ENCODE data around the gene TEX261.

The TEX261 gene

GRCh38 chr2:70981421-70981820 lies 13.3 kb downstream of the TEX261 start:
- DNase-seq: no peak

DNA sequence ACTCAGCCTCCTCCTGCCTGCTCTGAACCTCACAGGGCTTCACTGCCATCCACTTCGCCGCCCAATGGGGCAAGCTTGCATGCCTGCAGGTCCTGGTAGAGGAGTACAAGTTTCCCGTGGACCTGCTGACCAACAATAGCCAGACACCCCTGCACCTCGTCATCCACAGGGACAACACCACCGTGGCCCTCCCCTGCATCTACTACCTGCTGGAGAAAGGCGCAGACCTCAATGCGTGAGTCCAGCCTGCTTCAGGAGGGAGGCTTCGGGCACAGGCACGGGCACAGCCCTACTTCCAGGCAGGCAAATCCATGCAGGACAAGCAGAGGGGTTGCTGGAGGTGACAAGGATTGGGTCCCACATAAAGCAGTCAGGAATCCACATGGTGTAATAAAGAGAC lies 15.0 kb downstream of the TEX261 start:
- no peak for DNase-seq

DNA sequence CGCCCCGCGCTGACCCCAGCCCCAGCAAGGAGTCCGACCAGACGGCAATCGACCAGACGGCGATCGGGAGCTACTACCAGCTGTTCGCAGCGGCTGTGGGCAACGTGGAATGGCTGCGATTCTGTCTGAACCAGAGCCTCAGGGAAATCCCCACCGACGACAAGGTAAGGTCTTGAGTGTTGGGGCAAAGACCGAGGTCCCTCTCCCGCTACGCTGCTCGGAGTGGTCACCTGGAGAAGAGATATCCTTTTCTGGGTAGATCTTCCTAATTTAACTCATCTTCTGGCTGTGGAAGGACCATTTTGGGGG lies 15.5 kb downstream of the TEX261 start:
- DNase-seq: no peak

DNA sequence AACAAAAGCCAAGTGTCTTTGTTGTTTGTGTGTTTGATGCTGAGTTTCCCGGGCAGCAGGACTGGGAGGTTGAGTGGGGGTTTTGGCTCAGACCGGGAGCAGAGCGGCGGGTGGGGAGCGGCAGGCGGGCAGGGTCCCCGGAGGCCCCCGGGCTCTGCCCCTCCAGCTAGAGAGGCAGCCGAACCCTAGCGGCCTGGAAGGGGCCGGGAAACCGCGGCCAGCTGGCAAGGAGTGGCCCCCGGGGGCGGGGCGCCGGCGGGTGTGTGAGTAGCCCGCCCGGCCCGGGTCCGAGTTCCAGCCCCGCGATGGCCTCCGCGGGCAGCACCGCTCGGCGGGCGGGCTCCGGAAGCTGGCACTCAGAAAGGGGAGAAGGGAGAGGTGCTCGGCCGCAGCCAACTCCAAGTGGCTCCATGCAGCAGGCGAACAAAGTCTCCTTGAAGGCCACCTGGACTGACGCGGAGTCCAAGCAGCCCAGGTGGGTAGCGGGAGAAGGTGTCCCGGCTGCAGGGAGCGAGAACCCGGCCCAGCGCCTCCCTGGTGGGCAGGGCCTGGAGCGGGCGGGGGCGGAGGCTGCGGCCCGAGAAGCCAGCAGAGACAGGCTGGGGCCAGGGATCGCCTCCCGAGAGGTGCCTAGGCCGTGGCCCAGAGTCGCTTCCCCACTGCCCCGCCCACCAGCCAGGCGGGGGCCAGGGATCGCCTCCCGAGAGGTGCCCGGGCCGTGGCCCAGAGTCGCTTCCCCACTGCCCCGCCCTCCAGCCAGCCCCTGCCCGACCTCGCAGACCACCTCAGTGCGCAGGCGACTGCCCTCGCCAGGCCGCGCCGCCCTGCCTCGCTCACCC lies 16.1 kb downstream of the TEX261 start, which contains the start of gene ANKRD53:
Gene ANKRD53 (plus strand): TSS at position 290 of the 839 bp plus-strand sequence. CDS start 16 bp downstream, at position 306.
- peak; percentile 34 for DNase-seq

GRCh38 chr2:70977605-70978205 lies 17.0 kb downstream of the TEX261 start:
- DNase-seq: peak; percentile 66

- no peak for DNase-seq
Observed at GRCh38 chr2:70975237-70975636, 19.4 kb downstream of the TEX261 start.

DNA sequence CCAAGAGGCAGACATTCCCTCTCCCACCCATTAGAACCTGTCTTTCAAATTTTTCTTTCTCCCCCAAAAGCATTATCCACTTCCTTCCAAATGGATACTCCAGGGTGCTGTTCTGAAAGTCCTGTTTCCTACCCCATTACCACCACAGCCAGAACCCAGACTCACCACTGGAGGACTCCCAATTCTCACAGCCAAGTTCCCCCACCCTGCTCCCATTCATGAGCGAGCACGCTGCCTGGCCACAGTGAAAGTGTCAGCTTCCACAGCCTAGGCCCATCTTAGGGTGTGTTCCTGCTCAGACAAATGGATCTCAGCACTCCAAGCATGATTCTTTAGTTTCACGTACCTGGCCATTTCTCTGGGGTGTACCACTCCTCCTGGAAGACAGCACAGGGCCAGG lies 20.1 kb downstream of the TEX261 start:
- no peak for DNase-seq

- DNase-seq: no peak
Observed at GRCh38 chr2:70967189-70967588, 27.5 kb downstream of the TEX261 start.

DNA sequence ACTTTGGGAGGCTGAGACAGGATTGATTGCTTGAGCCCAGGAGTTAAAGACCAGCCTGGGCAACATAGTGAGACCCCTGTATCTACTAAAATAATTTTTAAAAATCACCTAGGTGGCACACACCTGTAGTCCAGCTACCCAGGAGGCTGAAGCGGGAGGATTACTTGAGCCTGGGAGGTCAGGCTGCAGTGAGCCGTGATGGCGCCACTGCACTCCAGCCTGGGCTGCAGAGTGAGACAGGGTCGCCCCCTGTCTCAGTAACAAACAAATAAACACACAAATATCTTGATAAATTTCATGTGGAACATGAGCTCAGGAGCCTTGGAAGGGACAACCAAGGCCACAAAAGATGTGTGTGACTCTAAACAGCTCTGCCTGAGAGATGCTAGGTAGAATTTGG lies 28.0 kb downstream of the TEX261 start:
- DNase-seq: no peak

- DNase-seq: no peak
Observed at GRCh38 chr2:70965506-70965905, 29.2 kb downstream of the TEX261 start.

DNA sequence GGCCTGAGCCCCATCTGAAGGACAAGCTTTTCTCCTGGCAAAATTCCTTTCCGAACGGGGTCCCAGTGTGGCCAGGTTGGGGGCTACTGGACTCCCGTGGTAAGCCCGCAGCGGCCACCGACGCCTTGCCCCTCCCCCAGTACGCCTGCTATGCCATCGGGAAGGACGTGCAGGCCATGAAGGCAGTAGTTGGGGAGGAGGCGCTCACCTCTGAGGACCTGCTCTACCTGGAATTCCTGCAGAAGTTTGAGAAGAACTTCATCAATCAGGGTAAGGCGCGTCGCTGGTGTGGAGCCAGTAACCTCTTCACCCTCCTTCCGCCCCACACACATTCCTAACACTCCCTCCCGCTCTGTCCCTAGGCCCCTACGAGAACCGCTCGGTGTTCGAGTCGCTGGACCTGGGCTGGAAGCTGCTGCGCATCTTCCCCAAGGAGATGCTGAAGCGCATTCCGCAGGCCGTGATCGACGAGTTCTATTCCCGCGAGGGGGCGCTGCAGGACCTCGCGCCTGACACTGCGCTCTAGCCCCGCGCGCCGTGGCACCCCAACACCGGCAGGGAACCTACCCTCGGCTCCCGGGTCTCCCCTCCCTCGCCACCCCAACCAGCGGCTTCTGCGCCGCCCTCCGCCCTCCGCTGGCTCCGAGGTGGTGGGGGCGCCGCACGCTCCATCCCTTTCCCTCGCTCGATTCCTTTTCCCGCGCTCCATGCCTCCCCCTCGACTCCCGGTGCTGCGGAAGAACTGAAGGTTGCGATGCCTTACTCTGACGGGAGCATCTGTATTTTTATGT lies 29.9 kb downstream of the TEX261 start:
- DNase-seq: peak; percentile 61

- no peak for DNase-seq
Observed at GRCh38 chr2:70964133-70964532, 30.5 kb downstream of the TEX261 start.

DNA sequence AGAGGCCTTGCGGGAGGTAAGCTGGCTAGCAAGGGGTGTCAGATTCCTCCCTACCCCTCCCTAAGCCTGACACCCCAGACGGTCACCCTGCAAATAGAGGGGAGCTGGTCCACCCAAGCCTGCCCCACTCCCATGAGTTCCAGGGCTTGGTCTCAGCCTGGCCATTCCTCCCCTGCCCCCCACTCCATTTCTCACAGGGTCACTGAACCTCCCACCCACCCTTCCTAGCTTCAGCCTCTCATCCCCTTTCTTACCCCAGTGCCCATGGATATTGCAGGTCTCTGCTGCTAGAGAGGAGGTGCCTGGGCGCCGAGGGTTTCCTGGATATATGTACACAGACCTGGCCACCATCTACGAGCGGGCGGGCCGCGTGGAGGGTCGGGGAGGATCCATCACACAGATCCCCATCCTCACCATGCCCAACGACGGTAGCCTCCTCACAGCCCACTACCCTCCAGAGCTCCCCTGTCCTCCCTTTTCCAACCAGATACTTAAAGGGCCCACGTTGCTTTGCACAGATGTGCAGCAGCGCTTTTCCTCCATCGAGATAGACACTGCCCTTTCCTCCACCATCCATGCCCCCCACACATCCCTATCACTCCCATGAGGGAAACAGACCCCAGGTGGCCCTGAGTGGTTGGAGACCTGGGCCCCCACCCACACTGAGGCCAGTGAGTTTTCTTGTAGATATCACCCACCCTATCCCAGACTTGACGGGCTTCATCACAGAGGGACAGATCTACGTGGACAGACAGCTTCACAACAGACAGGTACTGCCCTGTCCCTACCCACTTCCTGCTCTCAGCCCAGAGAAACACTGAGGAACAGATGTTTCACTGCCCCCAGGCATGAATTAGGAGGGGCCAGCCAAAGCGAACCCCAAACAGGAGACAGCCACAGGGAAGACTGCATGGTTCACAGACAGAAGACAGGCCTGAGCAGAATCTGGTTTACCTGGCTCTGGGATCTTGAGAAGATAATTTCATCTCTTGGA lies 31.5 kb downstream of the TEX261 start:
- DNase-seq: no peak

DNA sequence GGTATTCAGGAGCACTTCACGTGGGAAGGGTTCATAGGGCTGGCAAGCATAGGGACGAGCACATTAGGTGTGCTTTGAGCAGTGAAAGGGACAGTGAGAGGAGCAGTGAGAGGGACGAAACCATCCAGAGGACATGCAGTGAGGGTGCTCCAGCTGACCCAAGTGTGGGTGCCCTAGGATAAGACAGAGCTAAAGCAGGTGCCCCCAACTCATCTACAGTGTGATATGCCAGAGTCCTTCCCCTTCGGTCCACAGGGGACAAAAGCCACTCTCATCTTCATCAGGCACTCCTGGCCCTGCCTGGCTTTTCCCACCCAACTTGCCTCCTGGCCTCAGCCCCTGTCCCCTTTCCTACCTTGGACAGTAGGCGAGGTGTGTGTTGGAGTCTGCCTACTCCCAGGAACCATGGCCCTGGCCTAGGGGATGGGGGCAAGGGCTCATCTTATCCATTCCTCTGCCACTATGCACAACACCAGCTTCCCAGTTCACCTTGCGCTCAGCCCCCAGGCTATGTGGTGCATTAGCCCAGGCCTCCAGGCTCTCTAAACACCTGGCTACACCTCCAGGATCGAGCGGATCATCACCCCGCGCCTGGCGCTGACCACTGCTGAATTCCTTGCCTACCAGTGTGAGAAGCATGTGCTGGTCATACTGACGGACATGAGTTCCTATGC lies 32.3 kb downstream of the TEX261 start:
- DNase-seq: no peak

DNA sequence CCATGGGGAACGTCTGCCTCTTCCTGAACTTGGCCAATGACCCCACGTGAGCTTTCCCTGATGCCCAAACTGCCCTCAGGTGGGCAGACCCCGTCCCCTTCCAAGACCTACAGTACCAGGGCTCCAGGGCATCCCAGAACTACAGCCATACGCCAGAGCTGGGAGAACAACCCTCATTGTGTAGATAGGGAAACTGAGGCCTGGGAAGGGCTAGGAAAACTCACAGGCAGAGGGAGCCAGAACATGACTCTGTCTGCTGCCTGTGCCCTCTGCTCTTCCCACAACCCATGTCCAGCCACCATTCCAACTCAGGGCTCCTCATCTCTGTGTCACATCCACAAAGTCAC lies 33.1 kb downstream of the TEX261 start:
- no peak for DNase-seq

GRCh38 chr2:70960833-70961647 lies 33.6 kb downstream of the TEX261 start:
- DNase-seq: no peak

GRCh38 chr2:70959851-70960832 lies 34.5 kb downstream of the TEX261 start:
- no peak for DNase-seq

- no peak for DNase-seq
Observed at GRCh38 chr2:70959271-70959761, 35.4 kb downstream of the TEX261 start.

- no peak for DNase-seq
Observed at GRCh38 chr2:70958759-70959158, 35.9 kb downstream of the TEX261 start.

Data from fibroblast of skin of scalp (primary cell).